GM19239 (cell line): ENCODE measurements around the gene PPARD.
"Not testable (repeated sequence)": the region's sequence is repeated elsewhere in the genome, so short reads cannot be mapped to it uniquely, and the experiment has no call there.

Source experiments
- DNase-seq: peaks from one replicate; pipeline ENCODE4 v3.0.0; 2011; ENCODE audit warnings: low spot score; ENCODE audit not compliant: insufficient read length
- FAIRE-seq: peaks from 2 replicates; lab custom pipeline; 2011; peaks lifted over from hg19 to GRCh38; lab: Jason Lieb, UNC

PPARD gene

DNA sequence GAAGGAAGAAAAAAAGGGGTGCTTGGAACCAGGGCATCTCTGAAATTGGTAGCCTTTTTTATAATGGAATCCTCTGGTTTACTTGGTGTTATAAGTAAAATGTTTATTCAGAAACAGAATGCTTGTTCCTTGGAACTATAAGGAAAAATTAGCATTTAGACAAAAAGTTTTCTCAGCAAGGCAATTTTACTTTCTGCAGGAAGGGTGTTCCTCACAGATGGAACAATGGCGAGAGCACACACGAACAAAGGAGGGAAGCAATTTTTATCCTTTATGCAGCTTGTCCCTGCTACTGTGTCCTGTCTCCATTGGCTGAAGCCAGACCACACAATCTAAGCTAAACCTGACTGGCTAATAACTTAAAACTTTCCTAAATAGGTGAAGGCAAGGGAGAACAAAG lies 87.1 kb downstream of the PPARD start:
- DNase-seq (no peak), FAIRE-seq (no peak)

DNA sequence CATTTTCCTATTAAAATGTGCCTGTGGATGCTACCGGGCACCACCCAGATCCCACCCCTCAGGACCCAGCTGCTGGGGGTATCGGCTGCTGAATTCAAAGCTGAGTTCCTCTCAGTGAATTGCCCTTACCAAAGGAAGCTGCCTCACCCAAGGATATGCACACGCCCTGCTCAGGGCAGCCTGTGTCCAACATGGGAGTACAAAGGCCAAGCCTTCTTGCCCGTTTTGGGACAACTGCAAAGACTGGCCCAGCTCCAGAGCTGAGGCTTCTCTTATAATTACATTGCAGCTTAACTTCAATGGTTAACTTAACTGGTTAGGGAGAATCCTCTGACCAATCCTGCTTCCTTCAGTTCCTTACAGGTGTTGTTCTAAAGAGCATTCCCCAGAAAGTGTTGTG lies 89.9 kb downstream of the PPARD start:
- no peak for FAIRE-seq
- DNase-seq, result no peak

- FAIRE-seq, result not testable (repeated sequence)
These were observed 90.3 kb downstream of the PPARD start for GRCh38 chr6:35432702-35433101.

GRCh38 chr6:35435074-35435837 lies 92.9 kb downstream of the PPARD start:
- DNase-seq (no peak), FAIRE-seq (no peak)

More at GRCh38 chr6:35432702-35433101, 90.3 kb downstream of the PPARD start:
- DNase-seq, result not testable (repeated sequence)

DNA sequence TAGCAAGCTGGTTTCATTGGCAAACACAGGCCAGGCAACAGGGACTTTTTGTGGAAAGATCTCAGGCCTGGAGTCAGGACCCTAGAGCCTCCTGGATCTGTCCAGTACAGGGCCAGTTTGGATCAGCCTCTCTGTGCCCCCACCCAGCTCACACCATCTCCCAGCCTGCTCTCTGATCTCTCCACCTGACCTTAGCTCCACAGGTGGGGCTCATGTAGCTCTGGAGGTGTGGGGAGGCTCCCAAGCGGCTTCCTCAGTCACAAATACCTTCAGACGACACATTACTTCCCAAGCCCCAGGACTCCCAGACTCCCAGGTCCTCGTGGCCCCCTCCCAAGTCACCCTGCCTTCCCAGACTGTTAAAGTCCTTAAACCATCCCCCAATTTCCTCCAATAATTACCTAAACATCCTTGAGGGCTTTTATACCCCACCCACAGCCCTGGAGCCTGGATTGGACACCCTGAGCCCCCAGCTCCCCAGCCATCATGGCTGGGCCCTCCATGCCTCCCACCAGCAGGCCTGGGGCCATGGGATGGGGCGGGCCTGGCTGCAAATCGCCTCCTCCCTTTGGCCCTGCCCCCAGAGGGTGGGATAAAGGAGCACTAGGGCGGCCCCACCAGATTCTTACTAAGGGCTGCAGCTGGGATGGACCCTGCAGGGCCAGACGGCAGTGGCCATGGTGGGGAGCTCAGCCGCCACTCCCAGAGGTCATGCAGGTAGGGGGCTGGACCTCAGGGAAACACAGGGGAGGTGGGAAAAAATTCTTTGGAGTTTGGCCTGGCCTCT lies 93.9 kb downstream of the PPARD start:
- DNase-seq (no peak), FAIRE-seq (no peak)

GRCh38 chr6:35438378-35439065 lies 96.2 kb downstream of the PPARD start:
- FAIRE-seq, DNase-seq: not testable (repeated sequence)

- no peak for DNase-seq
- no peak for FAIRE-seq
These were observed 97.0 kb downstream of the PPARD start for GRCh38 chr6:35439308-35439707.

GRCh38 chr6:35441205-35441604 lies 98.8 kb downstream of the PPARD start:
- DNase-seq, result no peak
- FAIRE-seq, result no peak

GRCh38 chr6:35441642-35442041 lies 99.3 kb downstream of the PPARD start:
- DNase-seq (no peak), FAIRE-seq (no peak)

- no peak for FAIRE-seq
- no peak for DNase-seq
These were observed 100.3 kb downstream of the PPARD start for GRCh38 chr6:35442693-35443092.

DNA sequence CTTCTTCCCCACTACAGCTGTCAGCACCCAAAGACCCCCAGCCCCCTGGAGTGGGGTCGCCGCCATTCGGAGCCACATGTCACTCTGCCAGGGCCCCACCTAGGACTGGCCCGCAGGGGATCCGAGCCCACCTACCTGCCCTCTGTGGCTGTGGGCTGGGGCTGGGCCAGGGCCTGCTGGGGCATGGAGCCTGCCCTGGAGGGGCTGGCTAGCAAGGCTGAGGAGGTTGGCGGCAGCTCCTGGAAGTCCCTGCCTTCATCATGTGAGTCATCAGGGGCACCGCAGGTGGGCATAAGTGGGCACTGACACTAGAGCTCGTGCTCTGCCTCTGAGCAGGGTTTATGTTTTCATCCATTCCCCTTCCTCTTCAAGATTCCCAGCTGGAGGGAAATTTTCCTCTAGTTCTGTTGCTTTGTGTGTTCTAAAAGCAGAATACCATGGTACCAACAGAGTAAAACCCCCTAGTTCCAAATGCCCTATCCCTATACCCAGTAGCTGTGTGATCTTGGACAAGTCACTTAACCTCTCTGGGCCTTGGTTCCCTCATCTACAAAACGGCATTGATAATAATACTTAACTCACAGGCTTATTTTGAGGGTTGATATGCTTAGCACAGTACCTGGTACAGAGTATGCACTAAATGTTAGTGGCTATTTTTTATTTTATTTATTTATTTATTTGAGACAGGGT lies 101.1 kb downstream of the PPARD start:
- DNase-seq (no peak), FAIRE-seq (no peak)

- DNase-seq (no peak), FAIRE-seq (no peak)
These were observed 103.3 kb downstream of the PPARD start for GRCh38 chr6:35445691-35446090.

DNA sequence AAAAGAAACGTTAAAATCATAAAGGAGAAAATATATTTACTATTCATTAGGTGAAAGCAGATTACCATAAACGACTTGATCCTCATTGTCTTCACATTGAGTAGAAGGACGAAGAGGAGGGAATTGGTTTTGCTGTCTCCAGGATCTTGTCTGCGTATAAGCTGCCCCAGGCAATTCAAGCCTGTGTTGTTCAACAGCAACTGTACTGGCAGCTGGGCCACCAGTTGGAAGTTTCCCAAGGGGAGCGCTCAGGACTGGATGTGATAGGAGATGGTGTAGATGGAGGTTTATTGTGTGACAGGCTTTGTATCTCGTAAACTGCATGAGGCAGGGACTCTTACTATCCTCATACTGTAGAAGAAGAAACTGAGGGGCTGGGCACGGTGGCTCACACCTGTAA lies 105.8 kb downstream of the PPARD start:
- DNase-seq (no peak), FAIRE-seq (no peak)

DNA sequence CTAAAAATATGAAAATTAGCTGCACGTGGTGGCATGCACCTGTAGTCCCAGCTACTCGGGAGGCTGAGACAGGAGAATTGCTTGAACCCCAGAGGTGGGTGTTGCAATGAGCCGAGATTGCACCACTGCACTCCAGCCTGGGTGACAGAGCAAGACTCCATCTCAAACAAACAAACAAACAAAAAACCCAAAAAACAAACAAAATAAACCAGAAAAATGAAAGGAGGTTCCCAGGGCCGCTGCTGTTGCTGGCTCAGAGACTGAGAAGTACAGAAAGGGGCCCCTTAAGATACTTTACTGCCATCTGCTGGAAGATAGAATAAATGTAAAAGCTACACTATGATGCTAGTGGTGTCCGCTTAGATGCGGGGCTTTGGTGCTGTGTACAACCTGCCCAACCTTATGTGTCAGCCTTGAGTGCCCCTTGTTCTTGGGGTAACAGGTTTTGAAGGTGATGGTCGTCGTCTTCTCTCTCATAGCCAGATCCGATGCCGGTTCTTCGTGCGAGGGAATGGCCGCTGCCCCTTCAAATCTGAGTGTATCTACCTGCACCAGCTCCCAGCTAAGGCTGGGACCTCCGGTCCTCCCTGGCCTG lies 107.0 kb downstream of the PPARD start:
- peak; percentile 76 for FAIRE-seq
- peak; percentile 75 for DNase-seq

GRCh38 chr6:35451354-35452182 lies 109.2 kb downstream of the PPARD start:
- FAIRE-seq, result no peak
- DNase-seq, result no peak

GRCh38 chr6:35452183-35453090 lies 110.1 kb downstream of the PPARD start, which contains the start of gene FANCE:
Gene FANCE (plus strand): TSS chr6:35452338. CDS start chr6:35452546, 208 bp downstream.
- peak; percentile 71 for FAIRE-seq
- DNase-seq, result peak; percentile 90

- no peak for DNase-seq
- FAIRE-seq, result no peak
These were observed 110.9 kb downstream of the PPARD start for GRCh38 chr6:35453236-35453635.
